ENCODE measurements around the gene SCN8A.

- no peak for TF ChIP-seq CTCF (IDR thresholded peaks at IDR 0.05)
- no peak for TF ChIP-seq POLR2A (IDR thresholded peaks at IDR 0.05)
Measured at GRCh38 chr12:51598156-51598555, 7.1 kb downstream of the SCN8A start.
